Fibroblast of skin of right biceps (primary cell): Measurements from ENCODE around the gene DCTN1.

Experiments
- DNase-seq: peaks from one replicate; pipeline ENCODE4 v3.0.0-alpha.2; 2013

The DCTN1 gene

GRCh38 chr2:74316627-74317295, 63.4 kb downstream of the DCTN1 start:
- DNase-seq = no peak

- no peak for DNase-seq
Observed at GRCh38 chr2:74314107-74314506, 66.0 kb downstream of the DCTN1 start.

DNA sequence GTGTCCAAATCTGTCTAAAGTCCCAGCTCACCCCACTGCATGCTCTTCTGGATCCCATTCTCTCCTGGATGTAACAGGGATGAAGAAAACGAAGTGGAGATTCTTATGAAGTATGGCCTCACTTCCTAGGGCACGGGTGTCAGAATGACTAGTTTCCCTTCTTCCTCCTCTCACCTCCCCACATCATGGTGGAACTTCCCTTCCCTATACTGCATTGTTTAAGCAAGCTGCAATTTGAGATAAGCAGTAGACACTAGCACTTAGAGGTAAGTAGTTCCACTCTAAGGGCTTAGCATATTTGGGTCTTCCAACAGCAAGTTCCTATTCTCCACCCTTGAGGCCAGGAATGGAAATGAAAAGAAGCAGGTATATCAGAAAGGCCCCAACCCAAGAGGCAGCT, 66.6 kb downstream of the DCTN1 start:
- DNase-seq = no peak

GRCh38 chr2:74312913-74313312, 67.2 kb downstream of the DCTN1 start:
- no peak for DNase-seq
